A673 (cell line): ENCODE data around the gene MAN1C1.

Experiments
- EZH2 ChIP-seq: fragments of 200-600 bp; sonication (generic); IDR thresholded peaks from 2 replicates; pipeline ENCODE4 v1.6.1; 2017; ENCODE audit warnings: borderline replicate concordance, low read depth, mild to moderate bottlenecking, mixed read lengths, antibody characterized with exemption, low read length; ENCODE audit not compliant: poor library complexity, severe bottlenecking
- TF ChIP-seq, protein P1 (sequence below): fragments of 300-800, 200-600 bp; sonication (generic); conservative IDR thresholded peaks from 2 replicates; pipeline ENCODE4 v1.5.1; 2017; ENCODE audit warnings: low read depth, mild to moderate bottlenecking, antibody characterized with exemption, low read length, moderate library complexity, mixed read lengths

DNA sequence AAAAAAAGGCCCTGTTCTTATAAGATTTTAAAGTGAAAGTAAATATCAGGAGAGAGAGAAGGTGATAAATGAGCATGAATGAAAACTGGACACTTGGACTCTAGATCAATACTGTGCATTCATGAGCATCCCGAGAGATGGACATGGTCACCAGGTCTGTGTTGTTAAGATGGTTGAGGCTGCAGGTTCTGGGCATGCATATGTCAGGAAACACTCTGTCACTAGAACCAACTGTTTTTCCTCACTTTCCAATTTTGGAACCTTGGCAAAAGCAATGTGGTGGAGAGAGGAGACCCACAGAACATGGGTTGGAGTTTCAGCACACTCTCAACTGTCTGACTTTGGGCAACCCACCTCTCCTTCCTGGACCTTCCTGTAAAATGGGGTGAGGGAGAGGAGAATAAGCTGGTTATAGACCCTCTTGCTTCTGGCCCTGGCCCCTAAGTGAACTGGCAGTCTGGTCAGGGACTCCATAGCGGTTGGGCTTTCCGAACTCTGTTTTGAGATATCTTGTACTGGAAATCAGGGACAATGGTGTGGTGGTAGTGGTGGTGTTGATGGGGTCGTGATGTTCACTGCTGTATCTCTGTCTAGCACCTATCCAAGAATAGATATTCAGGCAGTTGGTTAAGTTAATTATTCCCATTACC lies 4.2 kb downstream of the MAN1C1 start:
- TF ChIP-seq, protein P1, sequence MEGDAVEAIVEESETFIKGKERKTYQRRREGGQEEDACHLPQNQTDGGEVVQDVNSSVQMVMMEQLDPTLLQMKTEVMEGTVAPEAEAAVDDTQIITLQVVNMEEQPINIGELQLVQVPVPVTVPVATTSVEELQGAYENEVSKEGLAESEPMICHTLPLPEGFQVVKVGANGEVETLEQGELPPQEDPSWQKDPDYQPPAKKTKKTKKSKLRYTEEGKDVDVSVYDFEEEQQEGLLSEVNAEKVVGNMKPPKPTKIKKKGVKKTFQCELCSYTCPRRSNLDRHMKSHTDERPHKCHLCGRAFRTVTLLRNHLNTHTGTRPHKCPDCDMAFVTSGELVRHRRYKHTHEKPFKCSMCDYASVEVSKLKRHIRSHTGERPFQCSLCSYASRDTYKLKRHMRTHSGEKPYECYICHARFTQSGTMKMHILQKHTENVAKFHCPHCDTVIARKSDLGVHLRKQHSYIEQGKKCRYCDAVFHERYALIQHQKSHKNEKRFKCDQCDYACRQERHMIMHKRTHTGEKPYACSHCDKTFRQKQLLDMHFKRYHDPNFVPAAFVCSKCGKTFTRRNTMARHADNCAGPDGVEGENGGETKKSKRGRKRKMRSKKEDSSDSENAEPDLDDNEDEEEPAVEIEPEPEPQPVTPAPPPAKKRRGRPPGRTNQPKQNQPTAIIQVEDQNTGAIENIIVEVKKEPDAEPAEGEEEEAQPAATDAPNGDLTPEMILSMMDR: no peak
- no peak for TF ChIP-seq EZH2
